IMR-90 (cell line): ENCODE data around the gene TIGD2. TPM values are rescaled to one million over a fixed set of nuclear protein-coding genes. Genes with fewer than 3 reads are reported as not detected.
A peak's percentile ranks its signal among the peaks of the same experiment; 100 is the strongest.

Source experiments
- ATAC-seq: fragments of 200-7000 bp; cut with Tn5 transposase; 2 replicates; pipeline ENCODE4 v1.9.1; 2020; ENCODE audit warnings: low read depth, mild to moderate bottlenecking, moderate library complexity
- BruUV-seq: library from RNA; stranded (reverse); fragments of 400-500 nt; replicated peaks from 2 replicates; lab custom pipeline; 2021; lab: Mats Ljungman, UMichigan
- CTCF ChIA-PET: fragments of 300-600 bp; formaldehyde crosslinking; extraction: SDS; loops from one replicate; lab custom pipeline; 2021; ENCODE audit warnings: antibody characterized with exemption; lab: Yijun Ruan, JAX
- POLR2A ChIA-PET: fragments of 300-600 bp; sonication (Branson Sonifier 250); formaldehyde crosslinking; loops from one replicate; lab custom pipeline; 2022; ENCODE audit warnings: antibody characterized with exemption; ENCODE audit not compliant: unreplicated experiment; lab: Charles Lee
- DNase-seq: peaks from one replicate; pipeline ENCODE4 v3.0.0; 2013
- H2AFZ ChIP-seq: replicated peaks from 2 replicates; pipeline ENCODE3; 2013; ENCODE audit warnings: low read length, mild to moderate bottlenecking; ENCODE audit not compliant: poor library complexity
- H2AK5ac ChIP-seq: 2 replicates; pipeline ENCODE4 v1.6.1; 2013; ENCODE audit warnings: low read depth, low read length, inconsistent platforms
- H2AK9ac ChIP-seq: replicated peaks from 2 replicates; pipeline ENCODE3; 2013; ENCODE audit warnings: mild to moderate bottlenecking, low read depth, low read length, moderate library complexity; ENCODE audit not compliant: poor library complexity
- H2BK120ac ChIP-seq: 2 replicates; pipeline ENCODE4 v1.6.1; 2013; ENCODE audit warnings: low read depth, low read length, inconsistent platforms
- H2BK15ac ChIP-seq: 3 replicates; pipeline ENCODE4 v1.6.1; 2013; ENCODE audit warnings: low read depth, low read length, inconsistent platforms
- H2BK20ac ChIP-seq: 2 replicates; pipeline ENCODE4 v1.6.1; 2013; ENCODE audit warnings: low read depth, mild to moderate bottlenecking, inconsistent platforms, low read length, moderate library complexity
- H2BK5ac ChIP-seq: 2 replicates; pipeline ENCODE4 v1.6.1; 2013; ENCODE audit warnings: mild to moderate bottlenecking, low read depth, low read length, inconsistent platforms; ENCODE audit not compliant: poor library complexity, severe bottlenecking
- H3K14ac ChIP-seq: replicated peaks from 2 replicates; pipeline ENCODE4 v1.6.1; 2013; ENCODE audit warnings: low read depth, low read length, inconsistent platforms
- H3K18ac ChIP-seq: 2 replicates; pipeline ENCODE4 v1.6.1; 2013; ENCODE audit warnings: low read depth, low read length, control low read depth
- H3K23ac ChIP-seq: 2 replicates; pipeline ENCODE4 v1.6.1; 2013; ENCODE audit warnings: low read depth, low read length, inconsistent platforms
- H3K27ac ChIP-seq: 2 replicates; pipeline ENCODE4 v1.5.1; 2013; ENCODE audit warnings: mild to moderate bottlenecking, control low read depth, low read length; ENCODE audit not compliant: insufficient read depth
- H3K27me3 ChIP-seq: 2 replicates; pipeline ENCODE4 v1.6.1; 2013; ENCODE audit warnings: low read length; ENCODE audit not compliant: control insufficient read depth, insufficient read depth
- H3K36me3 ChIP-seq: 2 replicates; pipeline ENCODE4 v1.6.1; 2013; ENCODE audit warnings: low read length, mixed read lengths; ENCODE audit not compliant: control insufficient read depth, insufficient read depth
- H3K4ac ChIP-seq: 2 replicates; pipeline ENCODE4 v1.6.1; 2013; ENCODE audit warnings: low read depth, low read length, inconsistent platforms
- H3K4me1 ChIP-seq: 2 replicates; pipeline ENCODE4 v1.6.1; 2013; ENCODE audit warnings: low read length, mixed read lengths; ENCODE audit not compliant: control insufficient read depth, insufficient read depth
- H3K4me2 ChIP-seq: 2 replicates; pipeline ENCODE4 v1.6.1; 2013; ENCODE audit warnings: low read depth, mild to moderate bottlenecking, control low read depth, low read length, moderate library complexity
- H3K4me3 ChIP-seq: 2 replicates; pipeline ENCODE4 v1.5.1; 2013; ENCODE audit warnings: low read depth, mild to moderate bottlenecking, control low read depth, low read length, moderate library complexity; ENCODE audit not compliant: insufficient read depth
- H3K56ac ChIP-seq: 2 replicates; pipeline ENCODE4 v1.6.1; 2013; ENCODE audit warnings: low read length, inconsistent platforms; ENCODE audit not compliant: insufficient read depth; ENCODE audit errors: extremely low read depth
- H3K79me1 ChIP-seq, 2 experiments: 2 replicates each; pipeline ENCODE4 v1.6.1; 2013; ENCODE audit warnings: low read length in 2 of 2, inconsistent platforms in 1 of 2, low read depth in 1 of 2
- H3K9ac ChIP-seq: 2 replicates; pipeline ENCODE4 v1.6.1; 2013; ENCODE audit warnings: low read depth, low read length, control low read depth
- H3K9me1 ChIP-seq: 2 replicates; pipeline ENCODE4 v1.6.1; 2013; ENCODE audit warnings: low read length, inconsistent platforms; ENCODE audit not compliant: insufficient read depth
- H3K9me3 ChIP-seq: 2 replicates; pipeline ENCODE4 v1.6.1; 2013; ENCODE audit warnings: low read length; ENCODE audit not compliant: control insufficient read depth, insufficient read depth
- H4K20me1 ChIP-seq: 2 replicates; pipeline ENCODE4 v1.6.1; 2013; ENCODE audit warnings: low read length, inconsistent platforms; ENCODE audit not compliant: insufficient read depth
- H4K5ac ChIP-seq: 2 replicates; pipeline ENCODE4 v1.6.1; 2013; ENCODE audit warnings: mild to moderate bottlenecking, low read depth, low read length, control low read depth
- H4K8ac ChIP-seq, 2 experiments: 2 replicates each; pipeline ENCODE4 v1.6.1; 2013; ENCODE audit warnings: low read depth in 2 of 2, low read length in 2 of 2, control low read depth in 1 of 2, inconsistent platforms in 1 of 2
- H4K91ac ChIP-seq: 2 replicates; pipeline ENCODE4 v1.6.1; 2013; ENCODE audit warnings: low read depth, low read length, inconsistent platforms; ENCODE audit not compliant: insufficient read depth
- BHLHE40 ChIP-seq: fragments of 150-350 bp; IDR thresholded peaks from 2 replicates; pipeline ENCODE4 v1.6.1; 2016; ENCODE audit warnings: mild to moderate bottlenecking, low read depth, low read length
- CEBPB ChIP-seq: IDR thresholded peaks from 2 replicates; pipeline ENCODE4 v1.6.1; 2012; ENCODE audit warnings: low read depth, low read length, improper control_type of control experiment
- CHD1 ChIP-seq: IDR thresholded peaks from 2 replicates; pipeline ENCODE4 v1.6.1; 2012; ENCODE audit warnings: low read depth, low read length, improper control_type of control experiment
- FOS ChIP-seq: fragments of 150-350 bp; IDR thresholded peaks from 2 replicates; pipeline ENCODE4 v1.6.1; 2016; ENCODE audit warnings: low read depth, low read length
- MAFK ChIP-seq: IDR thresholded peaks from 2 replicates; pipeline ENCODE4 v1.6.1; 2012; ENCODE audit warnings: low read depth, low read length, improper control_type of control experiment
- MAZ ChIP-seq: IDR thresholded peaks from 2 replicates; pipeline ENCODE4 v1.6.1; 2012; ENCODE audit warnings: low read depth, mild to moderate bottlenecking, low read length, improper control_type of control experiment, moderate library complexity, borderline replicate concordance
- MXI1 ChIP-seq: IDR thresholded peaks from 2 replicates; pipeline ENCODE4 v1.6.1; 2012; ENCODE audit warnings: low read depth, mild to moderate bottlenecking, low read length, moderate library complexity, borderline replicate concordance
- NFE2L2 ChIP-seq: fragments of 150-350 bp; IDR thresholded peaks from 2 replicates; pipeline ENCODE4 v1.6.1; 2016; ENCODE audit warnings: low read depth, mild to moderate bottlenecking, low read length
- POLR2A ChIP-seq: IDR thresholded peaks from 2 replicates; pipeline ENCODE4 v1.6.1; 2012; ENCODE audit warnings: mild to moderate bottlenecking, low read depth, low read length
- RAD21 ChIP-seq: IDR thresholded peaks from 2 replicates; pipeline ENCODE4 v1.6.1; 2012; ENCODE audit warnings: low read length, improper control_type of control experiment
- RCOR1 ChIP-seq: IDR thresholded peaks from 2 replicates; pipeline ENCODE4 v1.6.1; 2012; ENCODE audit warnings: mild to moderate bottlenecking, low read length, improper control_type of control experiment; ENCODE audit not compliant: insufficient replicate concordance
- RFX5 ChIP-seq: IDR thresholded peaks from 2 replicates; pipeline ENCODE4 v1.8.0; 2012; ENCODE audit warnings: low read depth, mild to moderate bottlenecking, low read length, moderate library complexity
- SMC3 ChIP-seq: fragments of 150-350 bp; IDR thresholded peaks from 2 replicates; pipeline ENCODE4 v1.6.1; 2016; ENCODE audit warnings: low read depth, mild to moderate bottlenecking, antibody characterized with exemption, low read length, moderate library complexity
- WGBS, 2 experiments: methylation state at CpG; one replicate each; pipeline versions ENCODE4 v1.1.5 to v1.1.7; 2013; ENCODE audit warnings: missing lambda C conversion rate in 2 of 2; ENCODE audit not compliant: insufficient read length in 1 of 2; ENCODE audit errors: extremely low coverage in 2 of 2; 5-methylcytosine and 5-hydroxymethylcytosine counted together
- dilution Hi-C: fragments of 300-500 bp; cut with HindIII; formaldehyde crosslinking; loops from one replicate; pipeline ENCODE4 v1.14.3; 2018; ENCODE audit warnings: low sequenced_read_pairs; ENCODE audit not compliant: unreplicated experiment
- in situ Hi-C: fragments of 300-500 bp; cut with MboI; formaldehyde crosslinking; loops from 3 replicates; pipeline ENCODE4 v1.14.3; 2019; ENCODE audit warnings: low sequenced_read_pairs, inconsistent platforms, mixed read lengths
- intact Hi-C: fragments of 100-400 bp; cut with micrococcal nuclease; formaldehyde crosslinking; loops from 2 replicates; pipeline ENCODE4 v1.10.0; 2022
- polyA plus RNA-seq, 3 experiments: library from polyadenylated mRNA; depleted of rRNA; stranded (reverse); fragments of >200 nt; gene quantifications; 2 replicates each; pipeline ENCODE4 v1.2.3, GENCODE V29; 2012; ENCODE audit warnings: low replicate concordance in 1 of 3
- total RNA-seq: library from RNA; depleted of rRNA; stranded (reverse); fragments of >200 nt; gene quantifications from 2 replicates; pipeline ENCODE4 v1.2.3, GENCODE V29; 2012
- TF ChIP-seq, protein P1 (sequence below): conservative IDR thresholded peaks from 2 replicates; pipeline ENCODE4 v1.5.1; 2012; ENCODE audit warnings: mild to moderate bottlenecking, low read depth, low read length, improper control_type of control experiment
- TF ChIP-seq, protein P2 (sequence below): fragments of 150-350 bp; IDR thresholded peaks from 2 replicates; pipeline ENCODE4 v1.6.1; 2016; ENCODE audit warnings: low read depth, mild to moderate bottlenecking, low read length, moderate library complexity, borderline replicate concordance
- TF ChIP-seq, protein P3 (sequence below): fragments of 150-350 bp; IDR thresholded peaks from 2 replicates; pipeline ENCODE4 v1.6.1; 2017; ENCODE audit warnings: mild to moderate bottlenecking, antibody characterized with exemption, low read length, low read depth

Gene TIGD2
- total and polyA plus RNA-seq, 2 of the 4 experiments (the other 2 are of a cell fraction), result 5.6 to 12.4 TPM

DNA sequence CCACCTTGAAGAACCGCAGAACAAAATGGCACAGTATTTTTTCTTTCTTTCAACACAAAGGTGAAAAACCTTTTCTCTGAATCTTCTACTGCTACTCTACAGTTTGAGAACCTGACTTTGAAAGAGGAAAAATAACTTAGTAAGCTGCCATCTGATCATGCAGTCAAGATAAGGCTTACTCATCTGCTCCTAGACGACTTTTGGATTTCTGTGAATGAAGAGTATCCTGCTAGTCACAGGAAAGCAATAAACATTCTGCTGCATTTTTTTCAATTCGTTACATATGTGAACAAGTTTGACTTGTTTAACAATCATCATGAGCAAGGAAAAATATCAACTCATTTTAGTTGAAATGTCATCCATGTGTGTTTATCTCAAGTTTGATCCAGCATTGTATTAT, 25.2 kb downstream of the TIGD2 start:
- no peak overlapping the region for H2AFZ ChIP-seq
- H3K56ac ChIP-seq, result no peak overlapping the region
- no peak overlapping the region for H2BK120ac ChIP-seq
- no peak overlapping the region for H3K4me3 ChIP-seq
- no peaks in the 10 kb centered on the region for H3K4me1 ChIP-seq
- no peak overlapping the region for H4K5ac ChIP-seq
- no peak overlapping the region for H4K91ac ChIP-seq
- DNase-seq, result peak; percentile 70
- no peak overlapping the region for H2BK5ac ChIP-seq
- in situ Hi-C loops, result no loop called here
- H2AK9ac ChIP-seq, result no peak overlapping the region
- H3K9me1 ChIP-seq, result no peaks in the 10 kb centered on the region; the same call in 1 of the 2 replicates
- H4K8ac ChIP-seq, result no peak overlapping the region
- no peak overlapping the region for H3K4me2 ChIP-seq
- intact Hi-C loops, result no loop called here
- CTCF ChIA-PET, result interaction anchor here (1.0 kb wide), 1 partner anchor 14 kb away, joined by 4 read pairs; no protein-coding TSS in a partner anchor
- dilution Hi-C loops, result no loop called here
- no peak overlapping the region for H3K27ac ChIP-seq
- no peak overlapping the region for H2BK20ac ChIP-seq
- TF ChIP-seq POLR2A, result no peak
- no peak for TF ChIP-seq MAFK
- no peak for TF ChIP-seq NFE2L2
- no peak for TF ChIP-seq RAD21
- no peak for TF ChIP-seq RFX5
- TF ChIP-seq BHLHE40, result no peak
- TF ChIP-seq, protein P1, sequence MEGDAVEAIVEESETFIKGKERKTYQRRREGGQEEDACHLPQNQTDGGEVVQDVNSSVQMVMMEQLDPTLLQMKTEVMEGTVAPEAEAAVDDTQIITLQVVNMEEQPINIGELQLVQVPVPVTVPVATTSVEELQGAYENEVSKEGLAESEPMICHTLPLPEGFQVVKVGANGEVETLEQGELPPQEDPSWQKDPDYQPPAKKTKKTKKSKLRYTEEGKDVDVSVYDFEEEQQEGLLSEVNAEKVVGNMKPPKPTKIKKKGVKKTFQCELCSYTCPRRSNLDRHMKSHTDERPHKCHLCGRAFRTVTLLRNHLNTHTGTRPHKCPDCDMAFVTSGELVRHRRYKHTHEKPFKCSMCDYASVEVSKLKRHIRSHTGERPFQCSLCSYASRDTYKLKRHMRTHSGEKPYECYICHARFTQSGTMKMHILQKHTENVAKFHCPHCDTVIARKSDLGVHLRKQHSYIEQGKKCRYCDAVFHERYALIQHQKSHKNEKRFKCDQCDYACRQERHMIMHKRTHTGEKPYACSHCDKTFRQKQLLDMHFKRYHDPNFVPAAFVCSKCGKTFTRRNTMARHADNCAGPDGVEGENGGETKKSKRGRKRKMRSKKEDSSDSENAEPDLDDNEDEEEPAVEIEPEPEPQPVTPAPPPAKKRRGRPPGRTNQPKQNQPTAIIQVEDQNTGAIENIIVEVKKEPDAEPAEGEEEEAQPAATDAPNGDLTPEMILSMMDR, result no peak
- no peak for TF ChIP-seq MXI1
- TF ChIP-seq CEBPB, result no peak
- no peak for TF ChIP-seq SMC3
- TF ChIP-seq, protein P2, sequence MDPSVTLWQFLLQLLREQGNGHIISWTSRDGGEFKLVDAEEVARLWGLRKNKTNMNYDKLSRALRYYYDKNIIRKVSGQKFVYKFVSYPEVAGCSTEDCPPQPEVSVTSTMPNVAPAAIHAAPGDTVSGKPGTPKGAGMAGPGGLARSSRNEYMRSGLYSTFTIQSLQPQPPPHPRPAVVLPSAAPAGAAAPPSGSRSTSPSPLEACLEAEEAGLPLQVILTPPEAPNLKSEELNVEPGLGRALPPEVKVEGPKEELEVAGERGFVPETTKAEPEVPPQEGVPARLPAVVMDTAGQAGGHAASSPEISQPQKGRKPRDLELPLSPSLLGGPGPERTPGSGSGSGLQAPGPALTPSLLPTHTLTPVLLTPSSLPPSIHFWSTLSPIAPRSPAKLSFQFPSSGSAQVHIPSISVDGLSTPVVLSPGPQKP, result no peak
- no peak for TF ChIP-seq RCOR1
- TF ChIP-seq, protein P3, sequence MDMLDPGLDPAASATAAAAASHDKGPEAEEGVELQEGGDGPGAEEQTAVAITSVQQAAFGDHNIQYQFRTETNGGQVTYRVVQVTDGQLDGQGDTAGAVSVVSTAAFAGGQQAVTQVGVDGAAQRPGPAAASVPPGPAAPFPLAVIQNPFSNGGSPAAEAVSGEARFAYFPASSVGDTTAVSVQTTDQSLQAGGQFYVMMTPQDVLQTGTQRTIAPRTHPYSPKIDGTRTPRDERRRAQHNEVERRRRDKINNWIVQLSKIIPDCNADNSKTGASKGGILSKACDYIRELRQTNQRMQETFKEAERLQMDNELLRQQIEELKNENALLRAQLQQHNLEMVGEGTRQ, result no peak
- no peak for TF ChIP-seq FOS
- no peak for TF ChIP-seq MAZ
- TF ChIP-seq CHD1, result no peak
- no peaks in the 10 kb centered on the region for H3K36me3 ChIP-seq
- H3K9me3 ChIP-seq, result no peaks in the 10 kb centered on the region
- peaks cover 2% of the 10 kb centered on the region; the same call in 1 of the 2 replicates for H3K27me3 ChIP-seq
- peak; percentile 65; the same call in 1 of the 2 replicates for ATAC-seq
- no CpG with 5 or more reads among the region's 3 CpGs for WGBS, 2 experiments
- H4K20me1 ChIP-seq, result no peaks in the 10 kb centered on the region
- no peak overlapping the region for H3K18ac ChIP-seq
- no peak overlapping the region for H3K9ac ChIP-seq
- POLR2A ChIA-PET, result no interaction called here
- no peak overlapping the region for H2BK15ac ChIP-seq
- BruUV-seq, result no TSS peak
- H2AK5ac ChIP-seq, result no peak overlapping the region
- H3K4ac ChIP-seq, result no peak overlapping the region
- no peaks in the 10 kb centered on the region for H3K79me1 ChIP-seq
- H3K23ac ChIP-seq, result no peak overlapping the region
- H3K14ac ChIP-seq, result no peak overlapping the region
